Activated naive CD8-positive, alpha-beta T cell treated with anti-CD3 and anti-CD28 coated beads, Interleukin-2, amount 50 U/mL, for 16 hours (primary cell): ENCODE data around the gene CDK2.
A peak's percentile ranks its signal among the peaks of the same experiment; 100 is the strongest.

Experiments used
- DNase-seq: peaks from one replicate; pipeline ENCODE4 v3.0.0-alpha.2; 2020; ENCODE audit warnings: low read depth, low spot score

Gene CDK2

DNA sequence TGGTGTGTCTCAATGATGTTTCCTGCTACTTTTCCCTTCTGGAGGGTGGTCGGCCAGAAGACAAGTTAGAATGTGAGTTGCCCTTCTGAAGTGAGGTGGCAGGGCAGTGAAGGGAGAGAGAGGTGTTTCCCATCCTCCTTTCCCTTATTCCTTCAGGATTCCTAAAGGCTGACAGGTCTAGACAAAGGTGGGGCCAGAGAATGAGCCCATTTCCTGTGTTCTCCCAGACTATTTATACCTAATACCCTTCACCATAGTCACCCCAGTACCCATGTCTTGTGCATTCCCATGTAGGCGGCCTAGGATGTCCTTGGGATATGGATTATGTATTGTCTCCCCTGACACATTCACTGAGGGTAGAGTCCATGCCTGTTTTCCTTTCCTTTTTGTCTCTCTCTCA, 28.6 kb upstream of the CDK2 start:
- no peak for DNase-seq

GRCh38 chr12:55938826-55939501, 27.7 kb upstream of the CDK2 start:
- DNase-seq = no peak

DNA sequence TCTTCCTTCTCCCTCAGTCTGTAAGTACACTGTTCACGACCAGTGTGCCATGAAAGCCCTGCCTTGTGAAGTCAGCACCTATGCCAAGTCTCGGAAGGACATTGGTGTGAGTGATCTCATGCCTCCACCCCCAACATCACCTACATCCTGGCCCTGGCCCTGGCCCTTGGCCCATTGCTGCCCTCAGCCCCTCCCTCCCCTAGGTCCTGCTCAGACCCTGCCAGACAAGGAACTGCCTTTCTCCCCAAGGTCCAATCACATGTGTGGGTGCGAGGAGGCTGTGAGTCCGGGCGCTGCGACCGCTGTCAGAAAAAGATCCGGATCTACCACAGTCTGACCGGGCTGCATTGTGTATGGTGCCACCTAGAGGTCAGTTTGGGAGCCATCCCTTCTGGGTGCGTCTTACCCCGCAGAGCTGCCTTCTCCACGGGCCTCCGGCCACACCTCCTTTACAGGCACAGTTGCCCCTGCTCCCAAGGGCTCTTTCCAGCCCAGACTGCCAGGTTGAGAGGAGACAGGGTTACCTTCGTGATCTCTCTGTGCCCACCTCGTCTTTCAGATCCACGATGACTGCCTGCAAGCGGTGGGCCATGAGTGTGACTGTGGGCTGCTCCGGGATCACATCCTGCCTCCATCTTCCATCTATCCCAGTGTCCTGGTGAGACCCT, 26.4 kb upstream of the CDK2 start:
- peak; percentile 69 for DNase-seq

GRCh38 chr12:55942055-55942454, 24.6 kb upstream of the CDK2 start:
- no peak for DNase-seq

GRCh38 chr12:55942577-55943136, 24.0 kb upstream of the CDK2 start:
- DNase-seq = no peak

DNA sequence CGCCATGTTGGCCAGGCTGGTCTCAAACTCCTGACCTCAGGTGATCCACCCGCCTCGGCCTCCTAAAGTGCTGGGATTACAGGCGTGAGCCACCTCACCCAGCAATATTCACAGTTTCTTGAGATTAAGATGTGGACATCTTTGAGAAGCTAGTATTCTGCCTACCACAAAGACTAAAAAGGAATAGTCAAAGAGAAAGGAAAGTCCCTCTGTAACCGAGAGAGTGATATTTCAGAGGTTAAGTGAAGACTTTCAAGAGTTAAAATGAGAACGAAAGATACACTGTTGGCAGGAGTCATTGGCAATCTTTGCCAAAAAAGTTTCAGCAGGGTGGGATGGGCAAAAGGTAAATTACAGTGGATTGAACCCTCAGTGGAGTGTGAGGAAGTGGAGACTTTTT, 20.1 kb upstream of the CDK2 start:
- DNase-seq = no peak

DNA sequence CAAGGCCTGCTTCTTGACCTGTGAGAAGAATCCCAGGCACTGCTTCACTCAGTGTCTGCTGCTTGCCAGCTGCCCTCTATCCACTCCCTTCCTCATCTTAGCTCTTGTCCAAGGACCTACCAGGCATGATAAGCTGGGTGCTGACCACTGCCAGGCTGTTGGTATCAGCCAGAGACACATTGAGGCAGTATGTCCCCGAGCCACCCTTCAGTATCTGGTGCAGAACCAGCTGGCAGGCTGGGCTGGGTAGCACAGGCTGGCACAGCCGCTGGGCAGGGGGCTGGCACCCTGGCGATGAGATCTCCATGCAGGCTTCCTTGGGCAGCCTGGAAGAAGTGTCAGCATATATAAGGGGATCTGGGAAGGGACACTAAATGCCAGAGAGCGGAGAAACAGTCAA, 11.3 kb upstream of the CDK2 start:
- DNase-seq = no peak

GRCh38 chr12:55955800-55956508, 10.7 kb upstream of the CDK2 start:
- DNase-seq = no peak

DNA sequence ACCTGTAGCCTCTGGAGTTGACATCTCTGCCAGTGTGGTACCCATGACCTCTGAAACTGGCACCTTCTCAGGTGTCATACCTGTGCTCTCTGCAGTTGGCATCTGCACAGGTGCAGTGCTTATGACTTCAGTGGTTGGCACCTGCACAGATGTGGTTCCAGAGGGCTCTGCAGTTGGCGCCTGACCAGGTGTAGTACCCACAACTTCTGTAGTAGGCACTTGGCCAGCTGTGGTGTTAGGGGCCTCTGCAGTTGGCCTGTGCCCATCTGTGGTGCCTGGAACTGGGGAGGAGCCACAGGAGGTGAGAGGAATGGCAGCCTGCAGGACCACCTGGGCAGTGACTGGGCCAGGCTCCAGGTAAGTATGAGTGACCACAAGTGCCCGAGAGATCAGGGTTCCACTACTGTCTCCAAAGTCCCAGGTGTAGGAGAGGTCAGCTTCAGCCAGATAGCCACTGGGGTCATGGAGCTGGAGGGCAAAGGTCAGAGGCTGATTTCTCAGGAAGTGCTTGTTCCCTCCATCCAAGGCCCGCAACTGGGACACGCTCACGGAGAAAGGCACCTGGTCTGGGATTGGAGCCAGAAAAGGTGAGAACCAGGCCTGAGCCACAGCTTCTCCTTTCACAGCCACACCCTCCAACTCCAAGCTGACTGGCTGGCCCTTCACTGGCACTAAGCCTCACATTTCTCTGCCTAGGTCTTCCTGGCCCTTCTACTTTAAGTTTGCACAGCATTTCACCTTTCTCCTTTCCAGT, 9.3 kb upstream of the CDK2 start:
- DNase-seq = no peak

- no peak for DNase-seq
Measured at GRCh38 chr12:55963760-55964159, 2.9 kb upstream of the CDK2 start.

- no peak for DNase-seq
Measured at GRCh38 chr12:55965240-55965639, 1.4 kb upstream of the CDK2 start.

GRCh38 chr12:55965941-55966407, 656 bp upstream of the CDK2 start, which contains the start of gene PMEL:
Gene PMEL (minus strand): TSS chr12:55966042. CDS start chr12:55966011, 31 bp downstream.
- no peak for DNase-seq

GRCh38 chr12:55969356-55969755, 2.7 kb downstream of the CDK2 start:
- no peak for DNase-seq

GRCh38 chr12:55970775-55971174, 4.1 kb downstream of the CDK2 start:
- DNase-seq = no peak

DNA sequence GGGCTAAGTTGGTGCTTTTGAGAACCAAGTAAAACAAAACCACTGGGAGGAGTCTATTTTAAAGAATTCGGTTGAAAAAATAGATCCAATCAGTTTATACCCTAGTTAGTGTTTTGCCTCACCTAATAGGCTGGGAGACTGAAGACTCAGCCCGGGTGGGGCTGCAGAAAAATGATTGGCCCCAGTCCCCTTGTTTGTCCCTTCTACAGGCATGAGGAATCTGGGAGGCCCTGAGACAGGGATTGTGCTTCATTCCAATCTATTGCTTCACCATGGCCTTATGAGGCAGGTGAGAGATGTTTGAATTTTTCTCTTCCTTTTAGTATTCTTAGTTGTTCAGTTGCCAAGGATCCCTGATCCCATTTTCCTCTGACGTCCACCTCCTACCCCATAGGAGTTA, 5.4 kb downstream of the CDK2 start:
- DNase-seq = no peak

DNA sequence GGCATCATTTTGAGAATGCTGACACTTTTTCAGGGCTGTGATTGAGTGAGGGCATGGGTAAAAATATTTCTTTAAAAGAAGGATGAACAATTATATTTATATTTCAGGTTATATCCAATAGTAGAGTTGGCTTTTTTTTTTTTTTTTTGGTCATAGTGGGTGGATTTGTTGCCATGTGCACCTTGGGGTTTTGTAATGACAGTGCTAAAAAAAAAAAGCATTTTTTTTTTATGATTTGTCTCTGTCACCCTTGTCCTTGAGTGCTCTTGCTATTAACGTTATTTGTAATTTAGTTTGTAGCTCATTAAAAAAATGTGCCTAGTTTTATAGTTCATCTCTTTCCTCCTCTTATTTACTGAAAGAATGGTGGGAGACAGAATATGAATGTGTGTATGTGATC, 5.8 kb downstream of the CDK2 start:
- no peak for DNase-seq

GRCh38 chr12:55972911-55973598, 6.4 kb downstream of the CDK2 start:
- DNase-seq = no peak

DNA sequence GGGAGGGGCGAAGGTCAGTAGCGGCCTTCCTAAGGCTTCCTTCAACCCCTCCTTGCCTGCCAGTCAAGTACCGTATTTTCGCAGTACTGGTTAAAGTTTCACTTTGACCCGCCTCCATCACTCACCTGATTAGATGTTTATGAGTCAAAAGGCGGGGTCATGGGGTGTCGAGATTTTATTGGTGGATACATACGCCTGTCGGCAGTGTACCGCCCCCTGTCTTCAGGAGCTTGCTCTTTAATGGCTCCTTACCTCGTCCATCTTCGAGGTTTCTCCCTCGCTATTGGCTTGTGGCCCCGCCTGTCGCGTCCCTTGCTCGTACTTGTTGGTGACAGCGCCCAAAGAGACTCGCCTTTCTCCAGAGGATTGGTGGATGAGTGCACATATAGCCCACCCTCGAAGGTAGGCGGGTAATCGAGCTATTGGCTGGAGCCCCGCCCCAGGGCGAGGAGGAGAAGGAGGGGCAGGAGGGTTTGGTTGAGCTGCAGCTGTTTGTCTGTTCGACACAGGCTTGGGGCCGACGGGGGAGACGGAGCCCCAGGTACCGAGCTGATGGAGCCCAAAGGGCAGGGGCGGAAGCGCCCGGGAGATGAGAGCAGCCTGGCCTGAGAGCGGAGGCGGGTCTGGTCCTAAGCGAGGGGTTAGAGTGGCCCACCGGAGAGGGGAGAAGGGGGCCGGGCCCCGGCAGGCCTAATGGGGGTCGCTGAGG, 7.1 kb downstream of the CDK2 start, which contains the start of gene RAB5B:
TSS of gene RAB5B (plus strand) at position 480 of the 709 bp plus-strand sequence. CDS start 12,883 bp downstream, outside the sequence.
- DNase-seq = peak; percentile 95

GRCh38 chr12:55974308-55974730, 7.7 kb downstream of the CDK2 start:
- no peak for DNase-seq

DNA sequence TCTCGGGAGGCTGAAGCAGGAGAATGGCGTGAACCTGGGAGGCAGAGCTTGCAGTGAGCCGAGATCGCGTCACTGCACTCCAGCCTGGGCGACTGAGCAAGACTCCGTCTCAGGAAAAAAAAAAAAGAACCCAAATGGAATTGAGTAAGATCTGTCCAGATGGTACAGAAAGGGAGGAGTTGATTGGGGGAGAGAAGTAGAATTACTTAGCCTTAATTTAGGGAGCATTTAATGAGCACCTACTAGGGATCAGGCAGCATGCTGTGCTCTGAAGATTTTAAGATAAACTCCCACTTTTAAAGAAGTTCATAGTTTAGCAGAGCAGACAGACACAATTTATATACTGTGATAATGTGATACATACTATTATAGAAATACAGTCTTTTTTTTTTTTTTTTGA, 11.8 kb downstream of the CDK2 start:
- DNase-seq = no peak
